SH-SY5Y (cell line): ENCODE results near the gene KDM1A.

ENCODE experiments used
- GATA2 ChIP-seq: IDR thresholded peaks from 2 replicates; pipeline ENCODE4 v1.6.1; 2011; ENCODE audit warnings: mild to moderate bottlenecking, low read depth, low read length
- GATA3 ChIP-seq: IDR thresholded peaks from 2 replicates; pipeline ENCODE4 v1.6.1; 2011; ENCODE audit warnings: low read depth, mild to moderate bottlenecking, low read length, moderate library complexity

DNA sequence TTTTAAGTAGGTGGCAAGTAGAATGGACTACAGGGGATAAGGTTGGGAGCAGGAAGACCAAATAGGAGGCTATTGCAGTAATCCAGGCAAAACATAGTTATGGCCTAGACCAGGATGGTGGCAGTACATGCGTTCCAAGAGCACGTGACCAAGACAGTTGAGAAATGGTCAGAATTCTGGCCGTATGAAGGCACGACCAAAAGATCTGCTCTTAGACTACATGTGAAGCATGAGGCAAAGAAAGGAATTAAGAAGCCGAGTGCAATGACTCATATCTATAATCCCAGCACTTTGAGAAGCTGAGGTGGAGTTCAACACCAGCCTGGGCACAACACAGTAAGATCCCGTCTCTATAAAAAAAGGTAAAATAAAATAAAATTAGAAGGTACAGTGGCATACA lies 78.0 kb downstream of the KDM1A start:
- TF ChIP-seq GATA2 (no peak), GATA3 (no peak)
